GM12875 (cell line): Measurements from ENCODE around the gene PLXNA4.
"Not testable (repeated sequence)": the region's sequence is repeated elsewhere in the genome, so short reads cannot be mapped to it uniquely, and the experiment has no call there.

Source experiments
- H3K4me3 ChIP-seq: one replicate; pipeline ENCODE4 v1.5.1; 2011; ENCODE audit warnings: low read depth, low read length, control low read depth
- CTCF ChIP-seq: IDR thresholded peaks from 2 replicates; pipeline ENCODE4 v1.5.1; 2011; ENCODE audit warnings: low read depth, mild to moderate bottlenecking, control low read depth, inconsistent platforms, low read length, moderate library complexity, borderline replicate concordance; ENCODE audit not compliant: insufficient read depth

Gene PLXNA4

GRCh38 chr7:132604121-132604520, 27.9 kb upstream of the PLXNA4 start:
- no peak for TF ChIP-seq CTCF

GRCh38 chr7:132603220-132603833, 27.1 kb upstream of the PLXNA4 start:
- TF ChIP-seq CTCF: no peak
- H3K4me3 ChIP-seq: no peak overlapping the region

More at GRCh38 chr7:132604121-132604520, 27.9 kb upstream of the PLXNA4 start:
- no peak overlapping the region for H3K4me3 ChIP-seq

- TF ChIP-seq CTCF: no peak
Measured at GRCh38 chr7:132601783-132602182, 25.5 kb upstream of the PLXNA4 start.

GRCh38 chr7:132596588-132596987, 20.3 kb upstream of the PLXNA4 start:
- no peak overlapping the region for H3K4me3 ChIP-seq
- no peak for TF ChIP-seq CTCF

More at GRCh38 chr7:132601783-132602182, 25.5 kb upstream of the PLXNA4 start:
- no peak overlapping the region for H3K4me3 ChIP-seq

GRCh38 chr7:132594741-132595140, 18.5 kb upstream of the PLXNA4 start:
- H3K4me3 ChIP-seq: not testable (repeated sequence)

GRCh38 chr7:132592936-132593335, 16.7 kb upstream of the PLXNA4 start:
- no peak for TF ChIP-seq CTCF
- H3K4me3 ChIP-seq: no peak overlapping the region

- no peak for TF ChIP-seq CTCF
- H3K4me3 ChIP-seq: no peak overlapping the region
Measured at GRCh38 chr7:132592231-132592920, 16.1 kb upstream of the PLXNA4 start.
